Endothelial cell of umbilical vein (primary cell): ENCODE results near the gene PCDH9. TPM values are rescaled to one million over a fixed set of nuclear protein-coding genes. Genes with fewer than 3 reads are reported as not detected.

Experiments
- BruUV-seq: library from RNA; stranded (reverse); fragments of 400-500 nt; replicated peaks from 2 replicates; lab custom pipeline; 2021; lab: Mats Ljungman, UMichigan
- CTCF ChIA-PET: fragments of 300-600, 350-600 bp; sonication (Branson Sonifier 250); formaldehyde crosslinking; loops from one replicate; lab custom pipeline; 2021; ENCODE audit warnings: antibody characterized with exemption, inconsistent platforms; lab: Charles Lee
- POLR2A ChIA-PET: fragments of 300-600, 350-600 bp; sonication (Branson Sonifier 250); formaldehyde crosslinking; loops from one replicate; lab custom pipeline; 2021; ENCODE audit warnings: antibody characterized with exemption, inconsistent platforms; lab: Charles Lee
- DNase-seq: peaks from one replicate; pipeline ENCODE4 v3.0.0-alpha.2; 2011; ENCODE audit warnings: low read depth, low spot score
- FAIRE-seq: peaks from 2 replicates; lab custom pipeline; 2011; peaks lifted over from hg19 to GRCh38; lab: Jason Lieb, UNC
- H2AFZ ChIP-seq: 2 replicates; pipeline ENCODE4 v1.6.0; 2012; ENCODE audit warnings: low read depth, low read length, control low read depth, inconsistent platforms
- H3K27ac ChIP-seq: 2 replicates; pipeline ENCODE4 v1.5.1; 2011; ENCODE audit warnings: low read depth, mild to moderate bottlenecking, control low read depth, low read length, moderate library complexity; ENCODE audit not compliant: insufficient read depth
- H3K27me3 ChIP-seq, 2 experiments: 2 replicates each; pipeline versions ENCODE4 v1.6.0 to v1.6.1; 2011; ENCODE audit warnings: low read length in 2 of 2, mixed read lengths in 1 of 2; ENCODE audit not compliant: control insufficient read depth in 2 of 2, insufficient read depth in 2 of 2
- H3K36me3 ChIP-seq, 2 experiments: 2 replicates in 1 of 2; 3 replicates in 1 of 2; pipeline ENCODE4 v1.5.1; 2011; ENCODE audit warnings: low read length in 2 of 2, mild to moderate bottlenecking in 1 of 2, moderate library complexity in 1 of 2; ENCODE audit not compliant: control insufficient read depth in 2 of 2, insufficient read depth in 2 of 2; ENCODE audit errors: extremely low read depth in 1 of 2
- H3K4me1 ChIP-seq: 3 replicates; pipeline ENCODE4 v1.5.1; 2011; ENCODE audit warnings: mild to moderate bottlenecking, low read length; ENCODE audit not compliant: control insufficient read depth, insufficient read depth; ENCODE audit errors: extremely low read depth
- H3K4me2 ChIP-seq: 2 replicates; pipeline ENCODE4 v1.6.1; 2011; ENCODE audit warnings: low read length, control low read depth, mixed read lengths; ENCODE audit not compliant: insufficient read depth
- H3K4me3 ChIP-seq, 3 experiments: fragments of 200-600 bp in 1 of 3; sonication (generic), shearing (Covaris generic) in 1 of 3; replicated peaks in 1 of 3; 2 replicates each; pipeline ENCODE4 v1.5.1; 2011 to 2016; ENCODE audit warnings: control low read depth in 3 of 3, low read length in 3 of 3, mild to moderate bottlenecking in 2 of 3, inconsistent platforms in 1 of 3, low read depth in 1 of 3, moderate library complexity in 1 of 3; ENCODE audit not compliant: insufficient read depth in 1 of 3
- H3K79me2 ChIP-seq: 2 replicates; pipeline ENCODE4 v1.6.0; 2012; ENCODE audit warnings: low read length, inconsistent platforms; ENCODE audit not compliant: control insufficient read depth, insufficient read depth
- H3K9ac ChIP-seq: replicated peaks from 2 replicates; pipeline ENCODE3; 2011; ENCODE audit warnings: low read length, control low read depth; ENCODE audit not compliant: insufficient read depth; ENCODE audit errors: extremely low read depth
- H3K9me1 ChIP-seq: replicated peaks from 3 replicates; pipeline ENCODE4 v1.6.0; 2011; ENCODE audit warnings: mild to moderate bottlenecking, low read length; ENCODE audit not compliant: control insufficient read depth, insufficient read depth; ENCODE audit errors: extremely low read depth
- H3K9me3 ChIP-seq: replicated peaks from 2 replicates; pipeline ENCODE4 v1.5.1; 2012; ENCODE audit warnings: low read length, inconsistent platforms; ENCODE audit not compliant: control insufficient read depth, insufficient read depth
- H4K20me1 ChIP-seq: replicated peaks from 2 replicates; pipeline ENCODE3; 2011; ENCODE audit warnings: mild to moderate bottlenecking, low read length; ENCODE audit not compliant: control insufficient read depth, insufficient read depth; ENCODE audit errors: extremely low read depth
- CTCF ChIP-seq, 2 donors: IDR thresholded peaks; 1 replicate in 1 of 2; 2 replicates in 1 of 2; pipeline ENCODE4 v1.5.1; 2011; ENCODE audit warnings: low read length in 2 of 2, mild to moderate bottlenecking in 2 of 2, moderate library complexity in 2 of 2, control low read depth in 1 of 2, inconsistent platforms in 1 of 2, low read depth in 1 of 2; ENCODE audit not compliant: insufficient read depth in 1 of 2; ENCODE audit errors: extremely low read depth in 1 of 2
- EZH2 ChIP-seq: IDR thresholded peaks from 2 replicates; pipeline ENCODE4 v1.6.1; 2012; ENCODE audit warnings: borderline replicate concordance, low read depth, mild to moderate bottlenecking, moderate library complexity, low read length, inconsistent platforms; ENCODE audit not compliant: severe bottlenecking
- FOS ChIP-seq: IDR thresholded peaks from 2 replicates; pipeline ENCODE4 v1.6.1; 2011; ENCODE audit warnings: mild to moderate bottlenecking, low read length, moderate library complexity, borderline replicate concordance; ENCODE audit not compliant: insufficient read depth
- GATA2 ChIP-seq: IDR thresholded peaks from 2 replicates; pipeline ENCODE4 v1.7.0; 2011; ENCODE audit warnings: low read depth, mild to moderate bottlenecking, moderate library complexity, mixed read lengths, low read length; ENCODE audit not compliant: insufficient read length, insufficient read depth
- JUN ChIP-seq: IDR thresholded peaks from 2 replicates; pipeline ENCODE4 v1.6.1; 2011; ENCODE audit warnings: borderline replicate concordance, low read depth; ENCODE audit not compliant: insufficient read length, insufficient read depth
- MYC ChIP-seq: IDR thresholded peaks from one replicate; pipeline ENCODE4 v1.6.1; 2011; ENCODE audit warnings: mild to moderate bottlenecking, low read depth, low read length
- POLR2A ChIP-seq: IDR thresholded peaks from 2 replicates; pipeline ENCODE4 v1.6.1; 2012; ENCODE audit warnings: low read depth, mild to moderate bottlenecking, control low read depth, low read length
- POLR2AphosphoS5 ChIP-seq: IDR thresholded peaks from 2 replicates; pipeline ENCODE4 v1.6.1; 2012; ENCODE audit warnings: low read depth, mild to moderate bottlenecking, control low read depth, low read length, moderate library complexity; ENCODE audit not compliant: insufficient read depth
- dilution Hi-C: fragments of 300-500 bp; cut with MboI; formaldehyde crosslinking; loops from one replicate; pipeline ENCODE4 v1.15.0; 2019; ENCODE audit warnings: low sequenced_read_pairs; ENCODE audit not compliant: extremely low pct_ligation_motif_present
- intact Hi-C: fragments of 100-400 bp; cut with micrococcal nuclease; formaldehyde crosslinking; loops from one replicate; pipeline ENCODE4 v1.10.0; 2022
- polyA plus RNA-seq, 4 experiments: library from polyadenylated mRNA; depleted of rRNA in 3 of 4; stranded (reverse) in 3 of 4; unstranded in 1 of 4; fragments of >200 nt; gene quantifications; 2 replicates each; pipeline versions ENCODE4 v1.2.1 to v1.2.3, GENCODE V29; 2011 to 2012; ENCODE audit warnings: missing spikeins in 1 of 4
- total RNA-seq: library from RNA; stranded (reverse); gene quantifications from 2 replicates; pipeline ENCODE4 v1.2.3, GENCODE V29; 2021
- TF ChIP-seq, protein P1 (sequence below): IDR thresholded peaks from 2 replicates; pipeline ENCODE4 v1.6.1; 2011; ENCODE audit not compliant: insufficient read depth, insufficient read length

The PCDH9 gene
- total and polyA plus RNA-seq, 2 donors (not counting 3 experiments of a cell fraction or from before 2014, with no cell fraction given), result 1.1 to 5.2 TPM

DNA sequence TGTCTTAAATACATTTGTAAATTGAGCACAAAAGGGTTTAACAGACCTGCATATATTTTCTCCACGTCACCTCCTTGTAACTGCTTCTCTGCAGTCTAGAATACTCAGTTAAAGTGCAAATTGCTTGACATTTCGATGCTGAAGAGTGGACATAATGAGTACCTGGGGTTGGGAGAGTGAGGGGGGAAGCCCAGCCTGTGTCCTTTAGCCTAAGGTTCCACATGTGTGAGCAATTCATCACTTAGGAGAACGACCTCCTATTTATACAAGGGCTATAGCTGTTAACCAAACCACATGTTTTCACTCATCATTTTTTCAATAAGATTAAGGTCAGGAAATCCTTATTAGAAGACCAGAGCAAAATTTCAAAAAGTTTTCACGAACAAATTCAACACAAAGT, 29.5 kb downstream of the PCDH9 start:
- BruUV-seq, result no TSS peak
- Histone ChIP-seq H4K20me1 (no peaks in the 10 kb centered on the region), H3K36me3 (no peaks in the 10 kb centered on the region), H3K9me1 (no peaks in the 10 kb centered on the region), H3K4me1 (no peaks in the 10 kb centered on the region), H3K27ac (no peak overlapping the region), H3K4me3 (no peak overlapping the region), H3K9me3 (no peaks in the 10 kb centered on the region), H3K27me3 (no peaks in the 10 kb centered on the region), H3K79me2 (no peaks in the 10 kb centered on the region), H3K4me2 (no peak overlapping the region), H3K9ac (no peak overlapping the region), H2AFZ (no peak overlapping the region)
- DNase-seq (no peak), FAIRE-seq (no peak)
- ChIA-PET POLR2A (no interaction called here), CTCF (interaction anchor here (1.0 kb wide), 1 partner anchor 13 kb away, joined by 3 read pairs; no protein-coding TSS in a partner anchor)
- dilution Hi-C loops, result no loop called here
- intact Hi-C loops, result no loop called here
- TF ChIP-seq CTCF (IDR thresholded peaks at IDR 0.05; ENCODE audit: extremely low read depth in 1 of 2, insufficient read depth in 1 of 2, low read depth in 1 of 2, low read length in 2 of 2), result no peak
- no peak for TF ChIP-seq FOS
- no peak for TF ChIP-seq POLR2AphosphoS5
- TF ChIP-seq GATA2, result no peak
- no peak for TF ChIP-seq EZH2
- TF ChIP-seq POLR2A, result no peak
- no peak for TF ChIP-seq JUN
- no peak for TF ChIP-seq MYC
- TF ChIP-seq, protein P1, sequence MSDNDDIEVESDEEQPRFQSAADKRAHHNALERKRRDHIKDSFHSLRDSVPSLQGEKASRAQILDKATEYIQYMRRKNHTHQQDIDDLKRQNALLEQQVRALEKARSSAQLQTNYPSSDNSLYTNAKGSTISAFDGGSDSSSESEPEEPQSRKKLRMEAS, result no peak
